ENCODE measurements around the gene D2HGDH. TPM values are rescaled to one million over a fixed set of nuclear protein-coding genes. Genes with fewer than 3 reads are reported as not detected.
"Not testable (repeated sequence)": the region's sequence is repeated elsewhere in the genome, so short reads cannot be mapped to it uniquely, and the experiment has no call there.

D2HGDH gene
- total RNA-seq, 2 donors from 2014 or later: 16.0 to 32.7 TPM

- ATAC-seq (replicated peaks): no peak
- Mint-ChIP-seq H3K36me3 (ENCODE audit: low read depth) (no peaks in the 10 kb centered on the region), H3K27ac (no peak overlapping the region), H3K4me1 (no peaks in the 10 kb centered on the region), H3K4me3 (no peak overlapping the region), H3K27me3 (no peaks in the 10 kb centered on the region), H3K9me3 (no peaks in the 10 kb centered on the region)
Observed at GRCh38 chr2:241796209-241796608, 61.8 kb downstream of the D2HGDH start.

DNA sequence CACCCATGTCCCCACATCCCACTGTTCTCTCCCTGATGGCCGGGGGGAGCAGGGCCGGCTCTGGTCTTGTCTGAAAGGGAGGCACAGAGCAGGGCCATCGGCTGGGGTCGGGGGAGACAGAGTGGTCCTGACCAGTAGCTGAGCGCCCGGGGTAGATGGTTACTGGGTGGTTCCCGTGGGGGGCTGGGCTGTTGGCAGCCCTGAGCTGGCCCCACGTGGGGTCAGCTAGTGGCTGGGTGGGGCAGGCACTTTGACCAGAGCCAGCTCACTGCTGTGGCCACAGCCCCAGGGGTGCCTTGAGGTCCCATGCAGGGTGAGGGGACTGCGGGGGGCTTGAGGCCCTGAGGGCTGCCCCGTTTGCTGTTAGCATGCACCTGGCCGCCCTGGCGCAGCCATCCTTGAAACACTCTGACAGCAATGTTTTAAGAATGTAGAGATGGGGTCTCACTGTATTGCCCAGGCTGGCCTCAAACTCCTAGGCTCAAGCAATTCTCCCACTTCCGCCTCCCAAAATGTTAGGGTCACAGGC, 62.2 kb downstream of the D2HGDH start:
- no peak overlapping the region for H3K27ac Mint-ChIP-seq
- H3K4me1 Mint-ChIP-seq: no peaks in the 10 kb centered on the region
- H3K36me3 Mint-ChIP-seq (ENCODE audit: low read depth): no peaks in the 10 kb centered on the region
- H3K9me3 Mint-ChIP-seq: no peaks in the 10 kb centered on the region
- no peak for ATAC-seq (replicated peaks)
- H3K27me3 Mint-ChIP-seq: no peaks in the 10 kb centered on the region
- H3K4me3 Mint-ChIP-seq: no peak overlapping the region

- no peak overlapping the region for H3K4me3 Mint-ChIP-seq
- H3K36me3 Mint-ChIP-seq (ENCODE audit: low read depth): no peaks in the 10 kb centered on the region
- peak overlapping the region; percentile 15 for H3K27ac Mint-ChIP-seq
- H3K4me1 Mint-ChIP-seq: no peaks in the 10 kb centered on the region
- no peak for ATAC-seq (replicated peaks)
- H3K9me3 Mint-ChIP-seq: no peaks in the 10 kb centered on the region
- no peaks in the 10 kb centered on the region for H3K27me3 Mint-ChIP-seq
Observed at GRCh38 chr2:241797441-241798080, 63.1 kb downstream of the D2HGDH start.

DNA sequence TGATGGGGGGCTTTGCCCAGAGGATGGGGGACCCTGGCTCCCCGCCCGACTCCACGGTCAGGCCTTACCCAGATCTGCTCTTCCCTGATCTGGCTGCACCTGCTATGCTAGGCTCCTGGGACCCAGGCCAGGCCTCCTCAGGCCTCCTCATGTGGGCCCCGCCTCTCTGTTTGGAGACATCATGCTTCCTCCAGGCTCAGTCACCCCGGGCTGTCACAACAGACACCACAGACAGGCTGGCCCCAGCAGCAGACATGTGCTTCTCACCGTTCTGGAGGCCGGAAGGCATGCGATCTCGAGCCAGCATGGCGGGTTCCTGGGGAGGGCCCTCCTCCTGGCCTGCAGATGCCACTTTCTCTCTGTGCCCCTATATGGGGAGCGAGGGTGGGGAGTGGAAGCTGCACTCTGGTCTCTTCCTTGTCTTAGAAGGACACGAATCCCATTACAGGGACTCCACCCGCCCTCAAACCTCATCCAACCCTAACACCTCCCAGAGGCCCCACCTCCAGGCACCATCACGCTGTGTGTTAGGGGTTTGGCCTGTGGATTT, 63.7 kb downstream of the D2HGDH start:
- Mint-ChIP-seq H3K36me3 (ENCODE audit: low read depth) (no peaks in the 10 kb centered on the region), H3K4me3 (no peak overlapping the region), H3K9me3 (no peaks in the 10 kb centered on the region), H3K4me1 (no peaks in the 10 kb centered on the region), H3K27me3 (no peaks in the 10 kb centered on the region), H3K27ac (peak overlapping the region; percentile 15)
- no peak for ATAC-seq (replicated peaks)

DNA sequence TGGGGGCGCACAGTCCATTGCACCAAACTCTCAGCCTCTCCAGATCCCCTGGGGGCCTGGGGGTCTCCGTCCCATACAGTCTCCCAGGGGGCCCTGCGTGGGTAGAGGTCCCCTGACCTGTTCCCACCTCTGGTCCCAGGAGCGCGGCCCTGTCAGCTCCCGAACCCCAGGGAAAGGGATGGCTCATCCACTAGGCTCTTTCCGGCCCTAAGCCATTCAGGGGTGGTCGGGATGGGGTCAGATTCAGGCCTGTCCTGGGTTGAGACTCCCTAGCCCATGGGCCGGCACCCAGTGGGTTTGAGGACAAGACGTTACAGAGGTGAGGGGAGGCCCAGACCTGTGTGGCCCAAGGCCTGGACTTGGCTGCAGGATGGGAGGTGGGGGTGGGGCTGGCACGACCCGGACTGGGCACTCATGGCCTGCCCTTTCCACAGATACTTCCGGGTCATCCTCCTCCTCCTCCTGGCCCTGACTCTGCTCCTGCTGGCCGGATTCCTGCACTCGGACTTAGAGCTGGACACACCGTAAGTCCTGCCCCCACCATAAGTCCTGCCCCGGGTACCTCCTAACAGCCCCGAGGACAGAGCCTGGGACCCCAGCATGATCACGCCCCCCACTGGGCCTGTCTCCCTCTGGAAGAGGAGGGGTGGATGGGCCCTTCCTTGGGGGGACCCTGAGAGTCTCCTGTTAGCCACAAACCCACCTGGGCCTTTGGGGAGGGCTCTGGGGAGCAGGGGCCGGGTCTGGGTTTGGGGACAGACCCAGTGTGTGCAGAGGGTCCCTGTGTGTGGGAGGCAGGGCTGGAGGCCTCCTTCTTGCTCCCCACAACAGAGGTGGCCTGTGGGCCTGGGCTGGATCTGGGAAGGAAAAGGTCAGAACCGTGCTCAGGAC, 64.4 kb downstream of the D2HGDH start:
- no peaks in the 10 kb centered on the region for H3K9me3 Mint-ChIP-seq
- H3K27ac Mint-ChIP-seq: no peak overlapping the region
- no peaks in the 10 kb centered on the region for H3K27me3 Mint-ChIP-seq
- no peaks in the 10 kb centered on the region for H3K36me3 Mint-ChIP-seq (ENCODE audit: low read depth)
- ATAC-seq (replicated peaks): no peak
- no peaks in the 10 kb centered on the region for H3K4me1 Mint-ChIP-seq
- H3K4me3 Mint-ChIP-seq: no peak overlapping the region

- H3K27me3 Mint-ChIP-seq: no peaks in the 10 kb centered on the region
- no peaks in the 10 kb centered on the region for H3K9me3 Mint-ChIP-seq
- H3K4me1 Mint-ChIP-seq: no peaks in the 10 kb centered on the region
- no peaks in the 10 kb centered on the region for H3K36me3 Mint-ChIP-seq (ENCODE audit: low read depth)
- H3K4me3 Mint-ChIP-seq: no peak overlapping the region
- no peak for ATAC-seq (replicated peaks)
- no peak overlapping the region for H3K27ac Mint-ChIP-seq
Observed at GRCh38 chr2:241799522-241800197, 65.2 kb downstream of the D2HGDH start.

GRCh38 chr2:241800198-241800903, 65.9 kb downstream of the D2HGDH start:
- H3K36me3 Mint-ChIP-seq (ENCODE audit: low read depth); H3K27me3 Mint-ChIP-seq; H3K27ac Mint-ChIP-seq; ATAC-seq (replicated peaks); H3K9me3 Mint-ChIP-seq; H3K4me1 Mint-ChIP-seq; H3K4me3 Mint-ChIP-seq: not testable (repeated sequence)

GRCh38 chr2:241801611-241802420, 67.4 kb downstream of the D2HGDH start:
- no peak for ATAC-seq (replicated peaks)
- Mint-ChIP-seq H3K27me3 (no peaks in the 10 kb centered on the region), H3K9me3 (no peaks in the 10 kb centered on the region), H3K4me3 (no peak overlapping the region), H3K36me3 (ENCODE audit: low read depth) (no peaks in the 10 kb centered on the region), H3K4me1 (no peaks in the 10 kb centered on the region), H3K27ac (no peak overlapping the region)

- Mint-ChIP-seq H3K27ac (peak overlapping the region; percentile 87), H3K27me3 (no peaks in the 10 kb centered on the region), H3K9me3 (no peaks in the 10 kb centered on the region), H3K4me3 (peak overlapping the region; percentile 82), H3K36me3 (ENCODE audit: low read depth) (no peaks in the 10 kb centered on the region), H3K4me1 (no peaks in the 10 kb centered on the region)
- ATAC-seq (replicated peaks): peak; percentile 20
Observed at GRCh38 chr2:241802421-241803318, 68.2 kb downstream of the D2HGDH start.

- Mint-ChIP-seq H3K27ac (peak overlapping the region; percentile 87), H3K27me3 (no peaks in the 10 kb centered on the region), H3K36me3 (ENCODE audit: low read depth) (no peaks in the 10 kb centered on the region), H3K4me3 (peak overlapping the region; percentile 82), H3K9me3 (no peaks in the 10 kb centered on the region), H3K4me1 (no peaks in the 10 kb centered on the region)
- peak; percentile 68 for ATAC-seq (replicated peaks)
Observed at GRCh38 chr2:241803387-241804325, 69.2 kb downstream of the D2HGDH start.

DNA sequence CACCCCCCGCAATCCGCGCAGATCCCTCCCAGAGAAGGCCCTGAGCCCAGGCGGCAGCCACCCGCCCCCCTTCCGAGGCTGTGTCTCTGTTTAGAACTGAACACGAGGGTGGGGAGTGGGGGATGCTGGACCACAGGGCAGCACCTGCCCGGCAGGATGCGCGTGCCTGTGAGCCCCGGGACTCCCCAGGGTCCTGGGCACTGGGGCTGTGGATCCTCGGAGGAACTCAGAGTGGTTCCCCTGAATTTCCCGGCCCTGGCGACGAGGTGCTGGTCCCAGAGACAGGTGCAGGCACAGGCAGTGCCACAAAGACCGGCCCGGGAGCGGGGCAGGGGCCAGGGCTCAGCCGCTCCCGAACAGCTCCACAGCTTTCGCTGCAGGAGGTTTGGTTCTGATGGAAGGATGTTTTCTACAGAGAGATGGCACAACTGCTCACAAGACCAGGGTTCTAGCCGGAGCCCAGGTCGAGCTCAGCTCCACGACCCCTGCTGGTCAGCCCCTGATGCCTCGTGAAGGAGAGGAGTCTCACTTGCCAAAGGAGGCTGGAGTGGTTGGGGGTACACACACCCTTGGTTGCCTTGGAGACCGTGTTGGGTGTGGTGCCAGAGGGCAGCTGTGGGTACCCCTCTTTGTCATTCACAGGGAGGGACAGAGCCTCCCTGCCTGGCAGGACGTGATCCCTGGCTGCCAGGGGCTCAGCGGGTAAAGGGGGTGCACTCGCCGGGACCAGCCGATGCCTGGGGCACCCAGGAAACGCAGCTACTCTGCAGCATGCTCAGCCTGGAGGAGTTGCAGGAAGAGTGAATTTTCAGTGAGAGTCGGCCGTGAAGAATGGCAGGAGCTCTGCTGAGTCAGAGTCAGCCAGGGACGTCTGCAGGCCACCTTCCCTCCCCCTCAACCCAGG, 70.1 kb downstream of the D2HGDH start:
- ATAC-seq (replicated peaks): peak; percentile 43
- peak overlapping the region; percentile 82 for H3K4me3 Mint-ChIP-seq
- H3K27ac Mint-ChIP-seq: no peak overlapping the region

More for the DNA sequence above, 70.1 kb downstream of the D2HGDH start:
- Mint-ChIP-seq H3K9me3 (no peaks in the 10 kb centered on the region), H3K4me1 (no peaks in the 10 kb centered on the region), H3K27me3 (no peaks in the 10 kb centered on the region), H3K36me3 (ENCODE audit: low read depth) (no peaks in the 10 kb centered on the region)
